ENCODE results near the gene ABHD1.
"Not testable (repeated sequence)": the region's sequence is repeated elsewhere in the genome, so short reads cannot be mapped to it uniquely, and the experiment has no call there.

Gene ABHD1

DNA sequence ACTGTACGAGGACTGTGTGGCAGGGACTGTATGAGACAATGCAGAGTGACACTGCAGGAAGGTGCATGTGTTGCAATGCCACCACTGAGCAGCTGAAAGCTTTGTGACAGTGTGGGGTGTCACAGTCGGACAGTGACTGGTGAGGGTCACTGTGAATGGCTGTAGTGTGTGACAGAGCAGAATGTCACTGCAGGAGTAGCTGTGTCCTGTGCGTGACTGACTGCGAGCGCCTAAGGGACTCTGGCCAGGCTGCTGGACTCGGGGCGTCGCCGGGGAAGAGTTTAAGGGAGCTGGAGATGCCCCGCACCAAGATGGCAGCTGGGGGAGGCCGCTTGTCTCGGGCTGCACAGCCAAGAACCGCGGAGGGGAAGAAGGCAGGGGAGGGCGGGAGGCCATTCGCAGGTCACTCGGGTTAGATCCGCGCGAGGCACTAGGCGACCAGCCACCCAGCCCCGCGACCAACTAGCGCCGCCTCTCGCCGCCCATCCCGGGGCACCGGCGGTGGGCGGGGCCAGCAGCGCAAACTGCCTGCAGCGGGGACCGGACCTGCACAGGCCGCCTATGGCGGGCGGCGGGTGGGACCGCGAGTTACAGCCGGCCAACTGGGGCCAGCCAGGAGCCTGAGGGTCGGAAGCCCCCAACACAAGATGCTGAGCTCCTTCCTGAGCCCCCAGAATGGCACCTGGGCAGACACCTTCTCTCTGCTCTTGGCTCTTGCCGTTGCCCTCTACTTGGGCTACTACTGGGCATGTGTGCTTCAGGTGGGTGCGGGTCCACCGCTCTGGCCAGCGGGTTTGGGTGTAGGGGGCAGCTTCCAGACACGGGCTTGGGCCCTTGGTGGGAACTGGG is at the start of gene ABHD1:
Gene ABHD1, plus strand, starts transcription at position 514 of the 849 bp plus-strand sequence. Its CDS starts 134 bp downstream, at position 648.
- Histone ChIP-seq H3K4me3 (peak within 1 kb of the TSS; percentile 36 to 72 (median 50)), H3K27ac (peak within 1 kb of the TSS in 16 of 21 experiments; percentile 9 to 81 (median 47))

DNA sequence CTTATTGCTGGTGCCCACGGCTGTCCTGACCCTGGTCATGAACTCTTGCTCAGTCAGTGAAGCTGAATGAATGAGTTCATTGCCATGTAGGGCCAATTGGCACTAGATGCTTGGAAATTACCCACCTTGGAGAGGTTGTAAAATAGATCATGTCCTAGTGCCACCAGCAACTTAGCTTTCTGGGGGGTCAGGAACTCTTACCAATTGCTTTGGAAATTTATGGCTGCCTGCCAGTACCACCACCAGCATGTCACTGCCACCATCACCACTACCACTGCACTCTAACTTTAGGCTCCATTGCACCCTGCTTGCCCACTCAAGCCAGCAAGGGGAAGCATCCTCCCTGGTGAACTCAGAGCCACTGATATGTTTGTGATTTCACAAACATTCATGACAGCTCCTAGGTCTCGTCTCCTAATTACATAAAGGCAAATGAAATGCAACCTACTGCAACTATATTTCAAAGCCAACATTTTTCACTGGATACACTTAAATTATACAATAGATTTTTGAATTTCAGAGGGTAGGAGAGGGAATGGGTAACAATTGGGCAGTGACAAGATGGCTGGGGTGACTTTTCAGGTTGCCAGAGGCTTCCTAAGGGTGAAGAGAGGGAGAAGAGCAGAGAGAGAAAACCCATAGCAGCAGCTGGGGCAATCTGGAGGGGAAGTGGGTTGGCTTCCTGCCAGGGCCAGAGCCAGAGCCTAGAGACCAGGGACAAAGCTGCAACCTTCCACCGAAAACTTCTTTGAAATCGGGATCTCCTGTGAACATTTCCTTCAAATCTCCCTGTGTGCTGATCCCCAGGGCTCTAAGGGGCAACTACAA is 48.7 kb upstream of the ABHD1 start:
- H3K4me3 ChIP-seq: no peak overlapping the region
- peak overlapping the region in 10 of 21 experiments; percentile 7 to 77 (median 42) for H3K27ac ChIP-seq

GRCh38 chr2:27075566-27075871 is 48.1 kb upstream of the ABHD1 start:
- H3K4me3 ChIP-seq: not testable (repeated sequence)
- H3K27ac ChIP-seq: peak overlapping the region in 7 of 21 experiments; percentile 26 to 77 (median 47)

GRCh38 chr2:27076323-27076722 is 47.3 kb upstream of the ABHD1 start:
- Histone ChIP-seq H3K27ac (peak overlapping the region in 2 of 21 experiments; percentile 53 to 77), H3K4me3 (no peak overlapping the region)

DNA sequence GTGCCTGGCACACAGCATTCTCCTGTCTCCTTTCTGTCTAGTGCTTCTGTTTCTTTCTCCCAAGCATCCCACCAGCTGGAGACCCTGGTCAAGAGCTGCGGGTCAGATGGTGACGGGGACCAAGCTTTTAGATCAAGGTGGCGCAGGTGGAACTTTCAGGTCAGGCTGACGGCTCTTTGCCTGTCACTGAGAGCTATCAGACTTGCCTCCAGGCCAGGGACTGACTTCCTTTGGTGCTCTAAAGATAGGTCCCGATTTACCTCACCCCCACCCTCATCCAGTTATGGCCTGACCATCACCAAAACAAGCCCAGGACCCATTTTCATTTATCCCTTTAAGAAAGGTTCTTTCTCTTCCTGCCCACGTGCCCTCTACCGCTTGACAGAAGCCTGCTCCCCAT is 46.4 kb upstream of the ABHD1 start:
- Histone ChIP-seq H3K4me3 (no peak overlapping the region), H3K27ac (peak overlapping the region in 5 of 21 experiments; percentile 41 to 87 (median 80))

- Histone ChIP-seq H3K4me3 (peak within 1 kb of the TSS; percentile 21 to 45 (median 35)), H3K27ac (peak within 1 kb of the TSS in 20 of 21 experiments; percentile 31 to 87 (median 78))
Measured at GRCh38 chr2:27078267-27079194, 45.1 kb upstream of the ABHD1 start, which contains the start of gene EMILIN1. Gene EMILIN1 (plus strand): TSS chr2:27078615. CDS start chr2:27079066, 451 bp downstream.

DNA sequence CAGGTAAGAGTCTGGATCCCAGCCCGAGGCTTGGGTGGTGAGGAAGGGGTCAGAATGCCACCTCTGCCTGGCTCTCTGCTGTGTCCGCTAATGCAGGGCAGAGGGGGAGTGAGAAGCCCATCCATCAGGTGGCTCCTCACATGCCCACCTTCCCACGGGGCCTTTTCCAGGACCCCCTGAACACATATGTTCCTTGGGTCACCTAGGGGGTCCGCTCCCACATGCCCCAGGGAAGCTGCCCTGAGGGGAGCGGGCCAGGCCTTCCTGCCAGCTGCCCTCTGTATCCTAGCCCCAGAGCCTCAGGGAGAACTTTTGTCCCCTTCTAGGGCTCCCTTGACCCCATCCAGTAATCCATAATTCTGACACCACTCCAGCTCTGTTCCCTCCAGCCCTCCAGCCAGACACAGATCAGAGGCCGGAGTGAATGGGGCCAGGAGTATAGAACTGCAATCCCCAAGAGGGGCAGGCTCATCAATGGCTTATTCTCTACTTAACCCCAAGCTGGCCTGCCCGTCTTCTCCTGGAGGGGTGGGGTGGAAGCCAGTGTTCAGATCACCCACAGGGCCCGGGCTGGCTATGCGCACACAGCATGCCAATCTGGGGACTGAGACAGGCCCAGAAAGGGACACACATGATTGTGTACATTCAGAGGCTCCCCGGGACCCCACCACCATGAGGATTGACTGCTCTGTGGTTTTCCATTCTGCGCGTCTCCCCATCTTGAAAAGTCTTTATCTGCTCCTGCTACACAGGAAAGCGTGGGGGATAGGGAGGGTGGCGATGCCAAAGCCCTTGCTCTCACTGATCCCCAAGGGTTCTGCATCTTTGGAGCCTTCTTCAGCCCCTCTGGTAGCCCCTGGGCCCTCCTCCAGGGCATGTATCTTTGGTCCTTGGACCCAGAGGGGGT is 44.1 kb upstream of the ABHD1 start:
- peak overlapping the region; percentile 21 to 45 (median 35) for H3K4me3 ChIP-seq
- peak overlapping the region in 20 of 21 experiments; percentile 31 to 87 (median 78) for H3K27ac ChIP-seq

GRCh38 chr2:27080140-27080469 is 43.5 kb upstream of the ABHD1 start:
- Histone ChIP-seq H3K4me3 (peak overlapping the region in 6 of 7 experiments; percentile 21 to 45 (median 36)), H3K27ac (peak overlapping the region in 16 of 21 experiments; percentile 26 to 87 (median 80))

DNA sequence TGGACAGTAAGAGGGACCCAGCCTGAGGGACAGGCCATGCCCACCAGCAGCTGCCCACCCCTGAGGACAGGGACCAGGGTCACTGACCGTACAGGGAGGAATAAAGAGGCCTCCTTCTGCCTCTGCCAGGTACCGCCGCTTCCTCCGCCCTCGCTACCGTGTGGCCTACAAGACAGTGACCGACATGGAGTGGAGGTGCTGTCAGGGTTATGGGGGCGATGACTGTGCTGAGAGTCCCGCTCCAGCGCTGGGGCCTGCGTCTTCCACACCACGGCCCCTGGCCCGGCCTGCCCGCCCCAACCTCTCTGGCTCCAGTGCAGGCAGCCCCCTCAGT is 43.0 kb upstream of the ABHD1 start:
- Histone ChIP-seq H3K27ac (peak overlapping the region in 16 of 21 experiments; percentile 26 to 87 (median 76)), H3K4me3 (peak overlapping the region in 1 of 7 experiments; percentile 41)

GRCh38 chr2:27081984-27082772 is 41.4 kb upstream of the ABHD1 start:
- H3K4me3 ChIP-seq: no peak overlapping the region
- H3K27ac ChIP-seq: peak overlapping the region in 15 of 21 experiments; percentile 1 to 87 (median 75)

DNA sequence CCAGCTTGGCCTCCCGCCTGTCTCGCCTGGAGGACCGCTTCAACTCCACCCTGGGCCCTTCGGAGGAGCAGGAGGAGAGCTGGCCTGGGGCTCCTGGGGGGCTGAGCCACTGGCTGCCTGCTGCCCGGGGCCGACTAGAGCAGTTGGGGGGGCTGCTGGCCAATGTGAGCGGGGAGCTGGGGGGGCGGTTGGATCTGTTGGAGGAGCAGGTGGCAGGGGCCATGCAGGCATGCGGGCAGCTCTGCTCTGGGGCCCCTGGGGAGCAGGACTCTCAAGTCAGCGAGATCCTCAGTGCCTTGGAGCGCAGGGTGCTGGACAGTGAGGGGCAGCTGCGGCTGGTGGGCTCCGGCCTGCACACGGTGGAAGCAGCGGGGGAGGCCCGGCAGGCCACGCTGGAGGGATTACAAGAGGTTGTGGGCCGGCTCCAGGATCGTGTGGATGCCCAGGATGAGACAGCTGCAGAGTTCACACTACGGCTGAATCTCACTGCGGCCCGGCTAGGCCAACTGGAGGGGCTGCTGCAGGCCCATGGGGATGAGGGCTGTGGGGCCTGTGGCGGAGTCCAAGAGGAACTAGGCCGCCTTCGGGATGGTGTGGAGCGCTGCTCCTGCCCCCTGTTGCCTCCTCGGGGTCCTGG is 40.7 kb upstream of the ABHD1 start:
- Histone ChIP-seq H3K4me3 (no peak overlapping the region), H3K27ac (peak overlapping the region in 3 of 21 experiments; percentile 1 to 78 (median 4))

- H3K4me3 ChIP-seq: no peak overlapping the region
Measured at GRCh38 chr2:27083410-27084296, 40.0 kb upstream of the ABHD1 start.

DNA sequence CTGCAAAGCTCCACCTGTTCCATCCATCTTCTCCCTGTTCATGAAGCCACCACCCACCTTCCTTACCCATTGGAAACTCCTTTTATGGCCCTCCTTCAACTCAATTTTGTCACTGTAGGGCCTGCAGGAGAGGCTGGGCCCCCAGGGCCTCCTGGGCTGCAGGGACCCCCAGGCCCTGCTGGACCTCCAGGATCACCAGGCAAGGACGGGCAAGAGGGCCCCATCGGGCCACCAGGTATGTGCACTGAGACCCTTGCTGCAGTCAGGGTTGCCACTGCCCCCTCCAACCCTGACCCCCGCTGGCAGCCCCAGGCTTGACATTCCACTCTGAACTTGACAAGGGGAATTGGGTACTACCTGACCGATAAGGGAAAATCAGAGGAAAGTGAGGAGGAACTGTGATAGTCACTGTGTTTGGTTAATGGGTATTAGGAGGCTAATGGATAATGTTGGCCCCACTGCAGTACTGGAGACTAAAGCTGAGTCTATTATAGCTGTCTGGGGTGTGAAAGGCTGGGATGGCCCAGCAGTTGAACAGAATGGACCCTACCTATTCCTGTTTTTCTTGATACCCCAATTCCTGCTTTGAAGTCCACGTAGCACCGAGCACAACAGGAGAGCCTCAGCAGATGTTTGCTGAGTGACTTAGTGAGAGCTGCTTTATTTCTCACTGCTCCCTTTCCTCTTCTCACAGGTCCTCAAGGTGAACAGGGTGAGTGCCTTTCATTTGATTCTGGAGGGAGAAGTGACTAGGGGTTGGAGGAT is 39.1 kb upstream of the ABHD1 start:
- Histone ChIP-seq H3K4me3 (no peak overlapping the region), H3K27ac (peak overlapping the region in 3 of 21 experiments; percentile 27 to 90 (median 87))

More at GRCh38 chr2:27083410-27084296, 40.0 kb upstream of the ABHD1 start:
- peak overlapping the region in 3 of 21 experiments; percentile 18 to 32 (median 27) for H3K27ac ChIP-seq

DNA sequence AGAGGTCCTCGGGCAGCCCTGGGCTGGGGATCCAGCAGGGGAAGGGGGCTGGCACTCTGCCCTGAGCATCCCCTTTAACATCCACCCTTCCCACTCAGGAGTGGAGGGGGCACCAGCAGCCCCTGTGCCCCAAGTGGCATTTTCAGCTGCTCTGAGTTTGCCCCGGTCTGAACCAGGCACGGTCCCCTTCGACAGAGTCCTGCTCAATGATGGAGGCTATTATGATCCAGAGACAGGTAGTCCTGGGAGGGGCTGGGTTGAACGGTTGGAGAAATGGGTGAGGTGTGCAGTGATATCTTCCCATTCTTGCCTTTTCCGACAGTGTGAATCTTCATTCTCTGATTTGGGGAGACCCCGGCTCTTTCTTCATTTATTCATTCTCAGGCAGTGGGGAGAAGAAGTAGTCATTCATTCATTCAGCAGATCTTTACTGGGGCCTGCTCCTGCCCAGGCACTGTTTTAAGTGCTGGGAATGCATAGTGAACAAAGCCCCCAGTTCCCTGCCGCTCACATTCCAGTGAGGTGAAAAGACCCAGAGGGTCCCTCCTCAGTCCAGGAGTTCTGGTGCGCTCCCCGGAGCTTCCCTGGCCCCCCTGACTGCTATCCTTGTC is 38.4 kb upstream of the ABHD1 start:
- Histone ChIP-seq H3K4me3 (peak overlapping the region; percentile 51 to 83 (median 73)), H3K27ac (peak overlapping the region in 20 of 21 experiments; percentile 80 to 94 (median 87))

DNA sequence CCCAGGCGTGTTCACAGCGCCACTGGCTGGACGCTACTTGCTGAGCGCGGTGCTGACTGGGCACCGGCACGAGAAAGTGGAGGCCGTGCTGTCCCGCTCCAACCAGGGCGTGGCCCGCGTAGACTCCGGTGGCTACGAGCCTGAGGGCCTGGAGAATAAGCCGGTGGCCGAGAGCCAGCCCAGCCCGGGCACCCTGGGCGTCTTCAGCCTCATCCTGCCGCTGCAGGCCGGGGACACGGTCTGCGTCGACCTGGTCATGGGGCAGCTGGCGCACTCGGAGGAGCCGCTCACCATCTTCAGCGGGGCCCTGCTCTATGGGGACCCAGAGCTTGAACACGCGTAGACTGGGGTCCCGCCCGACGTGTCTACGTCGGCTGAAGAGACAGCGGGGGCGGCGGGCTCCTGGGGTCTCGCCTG is 37.9 kb upstream of the ABHD1 start:
- peak overlapping the region; percentile 51 to 83 (median 73) for H3K4me3 ChIP-seq
- H3K27ac ChIP-seq: peak overlapping the region; percentile 67 to 94 (median 87)
